ENCODE results near the gene RBM39.
"Not testable (repeated sequence)": the region's sequence is repeated elsewhere in the genome, so short reads cannot be mapped to it uniquely, and the experiment has no call there.

RBM39 gene

DNA sequence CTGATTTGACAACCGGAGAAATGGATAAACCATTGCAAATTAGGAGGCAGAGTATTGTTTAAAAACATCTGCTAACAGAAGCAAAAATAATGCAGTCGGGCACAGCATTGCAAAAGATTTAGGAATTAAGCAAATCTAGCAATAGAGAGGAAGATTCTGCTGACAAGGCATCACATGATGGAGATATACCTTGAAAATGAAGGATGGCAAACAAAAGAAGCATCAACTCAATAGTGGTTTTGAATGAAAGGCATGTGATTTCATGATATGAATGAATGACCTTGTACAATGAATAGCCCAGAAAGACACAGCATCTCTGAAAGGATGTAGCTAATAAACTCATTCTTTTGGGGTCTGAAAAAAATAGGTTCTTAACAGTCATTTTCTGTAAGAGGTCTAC, 8.6 kb upstream of the RBM39 start:
- no peak for FAIRE-seq

DNA sequence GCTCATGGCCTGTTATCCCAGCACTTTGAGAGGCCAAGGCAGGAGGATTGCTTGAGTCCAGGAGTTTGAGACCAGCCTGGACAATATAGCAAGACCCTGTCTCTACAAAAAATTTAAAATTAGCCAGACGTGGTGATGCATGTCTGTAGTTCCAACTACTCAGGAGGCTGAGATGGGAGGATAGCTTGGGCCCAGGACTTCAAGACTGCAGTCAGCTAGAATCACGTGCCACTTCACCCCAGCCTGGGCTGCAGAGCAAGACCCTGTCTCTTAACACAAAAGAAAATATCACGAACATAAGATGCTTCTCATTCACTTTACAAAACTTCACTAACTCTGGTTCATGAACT, 2.4 kb upstream of the RBM39 start:
- FAIRE-seq: not testable (repeated sequence)

- no peak for FAIRE-seq
Measured at GRCh38 chr20:35743693-35744491, 1.8 kb upstream of the RBM39 start.

- FAIRE-seq: no peak
Measured at GRCh38 chr20:35742741-35743523, 872 bp upstream of the RBM39 start.

GRCh38 chr20:35739294-35740163, 2.5 kb downstream of the RBM39 start:
- FAIRE-seq: no peak

GRCh38 chr20:35738410-35739179, 3.5 kb downstream of the RBM39 start:
- no peak for FAIRE-seq

DNA sequence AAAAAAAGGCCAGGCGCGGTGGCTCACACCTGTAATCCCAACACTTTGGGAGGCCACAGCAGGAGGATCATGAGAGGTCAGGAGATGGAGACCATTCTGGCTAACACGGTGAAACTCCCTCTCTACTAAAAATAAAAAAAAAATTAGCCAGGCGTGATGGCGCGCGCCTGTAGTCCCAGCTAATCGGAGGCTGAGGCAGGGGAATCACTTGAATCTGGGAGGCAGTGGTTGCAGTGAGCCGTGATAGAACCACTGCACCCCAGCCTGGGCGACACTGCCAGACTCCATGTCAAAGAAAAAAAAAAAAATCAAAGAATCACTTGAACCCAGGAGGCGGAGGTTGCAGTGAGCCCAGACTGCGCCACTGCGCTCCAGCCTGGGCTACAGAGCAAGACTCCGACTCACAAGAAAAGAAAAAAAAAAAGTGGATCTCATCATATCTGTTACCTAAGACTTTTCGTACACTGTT, 4.2 kb downstream of the RBM39 start:
- FAIRE-seq: no peak

DNA sequence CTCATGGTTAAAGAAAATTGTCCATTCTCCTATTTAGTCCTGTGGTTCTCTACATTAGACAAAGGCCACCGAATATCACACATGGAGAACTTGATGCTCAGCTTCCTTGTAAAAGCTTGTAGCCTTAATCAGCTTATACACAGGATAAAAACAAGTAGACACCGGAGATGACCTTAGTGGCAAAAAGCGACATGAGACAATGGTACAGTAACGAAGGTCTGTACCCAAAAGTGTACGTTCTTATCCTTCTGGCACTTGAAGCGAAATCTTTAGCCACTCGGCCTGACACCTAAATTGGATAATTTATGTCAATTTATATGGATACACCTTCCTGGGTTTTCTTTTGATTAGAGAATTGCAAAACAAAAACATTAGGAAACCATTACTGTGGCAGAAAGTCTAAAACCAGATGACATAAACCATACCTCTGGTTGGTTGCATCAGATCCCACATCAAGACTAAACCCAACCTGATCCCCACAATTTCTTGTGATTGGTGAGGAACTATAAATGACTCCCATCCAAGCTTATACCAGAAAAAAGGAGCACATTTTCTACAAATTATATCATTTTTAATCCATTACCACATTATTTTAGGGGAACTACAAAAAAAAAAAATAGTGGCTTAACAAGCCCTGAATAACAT, 6.1 kb downstream of the RBM39 start:
- no peak for FAIRE-seq

GRCh38 chr20:35734777-35735649, 7.0 kb downstream of the RBM39 start:
- FAIRE-seq: no peak

- FAIRE-seq: no peak
Measured at GRCh38 chr20:35734374-35734773, 7.7 kb downstream of the RBM39 start.

GRCh38 chr20:35732644-35732982, 9.4 kb downstream of the RBM39 start:
- no peak for FAIRE-seq

GRCh38 chr20:35731862-35732643, 10.0 kb downstream of the RBM39 start:
- FAIRE-seq: no peak

DNA sequence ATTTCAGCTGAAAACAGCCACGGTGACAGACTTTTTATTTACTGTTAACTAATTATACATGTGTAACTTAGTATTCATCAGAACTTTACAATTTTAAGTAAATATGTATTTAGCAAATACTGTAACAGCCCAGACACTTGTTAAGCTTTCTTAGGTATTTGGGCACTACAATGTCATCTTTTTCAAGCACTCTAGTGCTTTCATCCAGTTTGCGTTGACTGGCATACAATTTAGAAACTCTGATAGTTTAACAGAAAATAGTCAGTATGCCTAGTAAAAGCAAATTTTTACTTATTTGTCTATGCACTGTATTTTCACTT, 10.6 kb downstream of the RBM39 start:
- no peak for FAIRE-seq

DNA sequence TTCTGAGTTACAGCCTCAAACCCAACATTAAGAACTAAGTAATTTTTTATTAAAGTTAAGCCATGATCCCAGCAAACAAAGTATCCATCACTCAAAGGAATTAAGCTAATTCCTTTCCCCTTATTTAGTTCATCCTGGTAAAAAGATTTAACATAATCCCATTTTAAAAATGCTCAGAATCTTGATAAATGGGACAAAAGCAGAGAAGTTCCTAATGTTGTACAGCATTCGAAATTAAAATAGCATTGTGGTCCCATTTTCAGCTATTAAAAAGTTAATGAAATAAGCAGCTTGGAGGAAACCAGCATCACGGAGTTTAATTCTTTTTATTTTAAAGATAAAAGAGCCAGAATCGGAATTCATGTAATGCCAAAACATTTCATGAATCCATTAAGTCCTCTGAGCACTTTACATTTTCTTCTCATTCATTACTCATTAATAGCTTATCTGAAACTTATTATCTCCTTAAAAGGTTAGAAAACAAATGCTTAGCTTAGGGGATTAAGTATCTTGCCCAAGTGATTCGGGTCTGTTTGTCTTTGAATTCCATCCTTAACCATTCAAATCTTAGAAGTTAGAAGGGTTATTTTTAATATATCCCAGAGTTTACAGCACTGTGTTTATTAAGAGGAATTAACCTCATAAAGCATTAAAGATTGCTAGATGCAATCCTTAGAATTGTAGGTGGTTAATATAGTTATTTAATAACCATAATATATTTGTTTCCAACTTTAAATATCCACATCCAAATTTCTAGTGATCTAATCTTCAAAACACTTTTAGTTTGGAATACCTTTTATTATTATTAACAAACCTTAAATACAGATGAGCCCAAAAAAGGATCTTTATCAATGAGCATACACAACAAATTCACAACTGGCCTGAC, 11.2 kb downstream of the RBM39 start:
- FAIRE-seq: no peak

- FAIRE-seq: no peak
Measured at GRCh38 chr20:35729836-35730582, 12.1 kb downstream of the RBM39 start.

DNA sequence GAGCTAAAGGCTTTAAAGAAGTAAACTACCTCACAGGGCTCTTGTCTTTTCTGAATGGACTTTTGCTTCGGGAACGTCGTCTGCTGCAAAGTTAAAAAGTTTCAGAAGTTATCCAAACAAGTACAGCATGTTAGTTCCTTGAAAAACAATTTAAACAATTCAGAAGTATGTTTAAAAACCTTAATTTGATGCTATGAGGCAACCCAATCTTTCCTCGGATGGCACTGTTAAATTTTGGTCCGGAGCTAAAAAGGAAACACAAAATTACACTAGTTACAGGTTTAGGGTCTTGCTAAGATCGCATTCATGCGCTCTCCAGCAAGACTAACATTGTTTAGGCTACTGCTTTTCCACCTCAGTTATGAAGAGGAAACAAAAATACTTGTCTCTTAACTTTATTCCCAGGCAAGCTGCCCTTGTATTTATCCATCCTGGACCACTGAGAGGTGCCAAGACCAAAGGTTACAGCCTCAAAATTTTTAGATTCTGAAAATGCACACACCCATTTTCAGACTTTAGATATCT, 12.7 kb downstream of the RBM39 start:
- FAIRE-seq: no peak

DNA sequence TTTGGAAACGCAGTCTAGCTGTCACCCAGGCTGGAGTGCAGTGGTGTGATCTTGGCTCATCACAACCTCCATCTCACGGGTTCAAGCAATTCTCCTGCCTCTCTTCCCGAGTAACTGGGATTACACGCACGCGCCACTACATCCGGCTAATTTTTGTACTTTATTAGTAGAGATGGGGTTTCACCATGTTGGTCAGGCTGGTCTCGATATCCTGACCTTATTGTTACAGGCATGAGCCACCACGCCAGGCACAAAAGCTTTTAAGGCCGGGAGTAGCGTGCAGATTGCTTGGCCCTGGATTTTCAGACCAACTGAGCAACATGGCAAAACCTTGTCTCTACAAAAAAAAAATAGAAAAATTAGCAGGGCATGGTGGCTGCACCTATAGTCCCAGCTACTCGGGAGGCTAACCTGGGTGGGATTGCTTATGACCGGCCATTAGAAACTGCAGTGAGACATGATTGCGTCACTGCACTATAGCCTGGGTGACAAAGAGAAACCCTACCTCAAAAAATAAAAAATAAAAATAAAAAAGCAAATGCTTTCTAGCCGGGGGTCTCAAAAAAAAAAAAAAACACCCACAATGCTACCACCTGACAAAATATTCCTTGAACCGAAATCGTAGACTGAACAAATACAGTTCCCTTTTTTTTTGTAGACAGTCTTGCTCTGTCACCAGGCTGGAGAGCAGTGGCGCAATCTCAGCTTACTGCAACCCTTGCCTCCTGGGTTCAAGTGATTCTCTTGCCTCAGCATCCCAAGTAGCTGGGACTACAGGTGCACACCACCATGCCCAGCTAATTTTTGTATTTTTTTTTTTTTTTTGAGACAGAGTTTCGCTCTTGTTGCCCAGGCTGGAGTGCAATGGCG, 15.0 kb downstream of the RBM39 start:
- FAIRE-seq: no peak
